ENCODE measurements around the gene HHATL. TPM values are rescaled to one million over a fixed set of nuclear protein-coding genes. Genes with fewer than 3 reads are reported as not detected.
A peak's percentile ranks its signal among the peaks of the same experiment; 100 is the strongest.

HHATL gene
- total and polyA plus RNA-seq, 7 donors: 37.0 to 276 (median 166) TPM

DNA sequence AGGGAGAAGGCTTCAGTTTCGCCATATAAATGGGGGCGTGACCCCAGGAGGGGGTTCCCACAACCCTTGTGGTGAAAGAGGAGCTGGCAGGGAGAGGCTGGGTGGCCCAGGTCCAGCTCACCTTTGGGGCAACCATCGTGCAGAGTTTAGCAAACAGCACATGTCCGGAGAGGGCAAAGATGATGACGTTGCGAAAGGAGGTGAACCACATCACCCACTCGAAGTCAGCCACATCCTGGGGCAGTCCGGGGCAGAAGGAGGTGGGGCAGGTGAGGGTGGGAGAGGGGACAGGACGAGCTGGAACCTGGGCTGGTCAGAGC lies 3.7 kb downstream of the HHATL start:
- peaks cover 35% of the 10 kb centered on the region for H3K4me1 ChIP-seq

DNA sequence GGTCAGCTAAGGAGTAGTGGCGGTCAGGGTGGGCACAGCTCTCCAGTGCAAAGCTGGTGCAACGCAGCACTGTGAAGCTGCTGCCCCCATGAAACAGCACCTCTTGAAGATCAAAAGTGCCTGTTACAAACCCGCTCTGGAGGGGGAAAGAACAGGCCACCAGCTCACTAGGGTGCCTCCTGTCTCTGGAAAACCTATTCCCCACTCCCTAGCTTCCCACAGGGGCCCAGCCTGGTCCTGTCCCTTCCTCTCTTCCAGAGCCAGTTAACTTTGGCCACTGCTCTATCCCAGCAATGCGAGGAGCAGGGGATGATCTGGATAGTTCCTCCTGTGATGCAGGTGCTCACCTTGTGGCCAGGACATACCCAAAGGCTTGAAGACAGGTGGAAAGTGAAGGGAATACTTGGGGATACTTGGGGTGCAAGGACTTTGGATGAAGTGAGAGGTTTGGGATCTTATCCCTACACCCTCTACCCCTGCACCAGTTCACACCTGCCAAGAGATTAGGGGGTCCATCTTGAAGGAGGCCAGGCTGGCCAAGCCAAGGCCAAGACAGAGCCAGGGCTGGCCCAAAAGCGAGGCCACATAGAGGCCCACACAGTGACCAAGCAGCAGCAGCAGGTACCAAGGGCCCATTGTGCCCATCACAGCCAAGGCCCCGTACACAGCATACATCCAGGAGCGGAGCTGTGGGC lies 4.2 kb downstream of the HHATL start:
- H3K9me3 ChIP-seq: no peaks in the 10 kb centered on the region
- ATAC-seq (no peak), DNase-seq (no peak)
- intact Hi-C loops (cut with DNase I): no loop called here
- peaks cover 32% of the 10 kb centered on the region for H3K4me1 ChIP-seq
- H3K4me3 ChIP-seq: peak overlapping the region; percentile 36
- H3K27me3 ChIP-seq (ENCODE audit: insufficient read depth in 3 of 3, low read length in 2 of 3): no peaks in the 10 kb centered on the region
- peaks cover 0 to 10% of the 10 kb centered on the region in 2 donors for H3K36me3 ChIP-seq (ENCODE audit: insufficient read depth in 1 of 2, low read depth in 1 of 2)
- 79 to 89% (median 85%) methylated on average over 7 of the region's 7 CpGs for WGBS, 3 donors
- H3K27ac ChIP-seq: peak overlapping the region; percentile 100
- no peak for TF ChIP-seq CTCF (IDR thresholded peaks at IDR 0.05)

More for the DNA sequence above, 3.7 kb downstream of the HHATL start:
- H3K27ac ChIP-seq: peak overlapping the region; percentile 100
- H3K36me3 ChIP-seq (ENCODE audit: insufficient read depth in 1 of 2, low read depth in 1 of 2): peaks cover 0 to 10% of the 10 kb centered on the region in 2 donors
- ATAC-seq: no peak
- H3K9me3 ChIP-seq: no peaks in the 10 kb centered on the region
- 57 to 73% (median 63%) methylated on average over 9 of the region's 9 CpGs for WGBS, 3 donors
- intact Hi-C loops (cut with DNase I): no loop called here
- DNase-seq: peak in 1 of 2 donors; percentile 69
- no peak for TF ChIP-seq CTCF (IDR thresholded peaks at IDR 0.05)
- no peaks in the 10 kb centered on the region for H3K27me3 ChIP-seq (ENCODE audit: insufficient read depth in 3 of 3, low read length in 2 of 3)
- peak overlapping the region; percentile 36 for H3K4me3 ChIP-seq

DNA sequence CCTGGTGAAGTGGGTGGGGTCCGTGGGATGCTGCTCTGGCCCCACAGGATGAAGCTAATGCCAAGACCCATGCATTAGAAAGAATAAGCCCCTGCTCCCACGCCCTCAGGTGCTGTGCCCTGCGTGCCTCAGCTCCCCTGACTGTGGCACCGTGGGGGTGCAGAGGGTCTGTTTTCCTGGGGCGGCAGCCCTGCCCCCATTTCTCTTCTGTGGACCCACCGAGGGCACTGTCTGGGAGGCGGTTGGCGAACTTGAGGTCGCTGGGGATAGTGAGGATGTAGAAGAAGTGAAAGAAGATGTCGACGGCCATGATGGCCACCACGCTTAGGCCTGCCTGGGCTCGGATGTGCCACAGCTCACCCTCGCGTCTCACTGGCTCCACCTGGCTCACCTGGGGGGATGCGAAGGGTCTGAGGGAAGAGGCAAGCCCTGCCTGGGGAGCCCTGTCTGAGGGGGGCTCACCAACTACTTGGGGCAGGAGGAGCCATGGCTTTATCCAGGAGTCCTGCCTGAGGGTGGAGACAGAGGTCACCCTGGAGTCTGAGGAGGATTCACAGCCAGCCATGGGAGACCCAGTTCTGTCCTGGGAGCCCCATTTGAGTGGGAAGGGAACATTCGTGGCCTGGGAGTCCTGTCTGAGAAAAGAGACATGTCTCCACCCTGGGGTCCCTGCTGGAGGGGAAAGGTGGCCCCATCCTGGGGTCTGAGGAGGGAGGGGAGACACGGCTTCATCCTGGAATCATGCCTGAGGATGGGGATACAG lies 5.1 kb downstream of the HHATL start:
- Histone ChIP-seq H3K27ac (peak overlapping the region; percentile 100), H3K4me1 (peaks cover 25% of the 10 kb centered on the region), H3K4me3 (no peak overlapping the region), H3K27me3 (ENCODE audit: insufficient read depth in 3 of 3, low read length in 2 of 3) (no peaks in the 10 kb centered on the region), H3K36me3 (ENCODE audit: insufficient read depth in 1 of 2, low read depth in 1 of 2) (peaks cover 0 to 16% of the 10 kb centered on the region in 2 donors), H3K9me3 (no peaks in the 10 kb centered on the region)
- TF ChIP-seq CTCF (IDR thresholded peaks at IDR 0.05): no peak
- intact Hi-C loops (cut with DNase I): no loop called here
- ATAC-seq (no peak), DNase-seq (peak in 1 of 2 donors; percentile 57)
- 85 to 88% (median 86%) methylated on average over 18 of the region's 18 CpGs for WGBS, 3 donors

DNA sequence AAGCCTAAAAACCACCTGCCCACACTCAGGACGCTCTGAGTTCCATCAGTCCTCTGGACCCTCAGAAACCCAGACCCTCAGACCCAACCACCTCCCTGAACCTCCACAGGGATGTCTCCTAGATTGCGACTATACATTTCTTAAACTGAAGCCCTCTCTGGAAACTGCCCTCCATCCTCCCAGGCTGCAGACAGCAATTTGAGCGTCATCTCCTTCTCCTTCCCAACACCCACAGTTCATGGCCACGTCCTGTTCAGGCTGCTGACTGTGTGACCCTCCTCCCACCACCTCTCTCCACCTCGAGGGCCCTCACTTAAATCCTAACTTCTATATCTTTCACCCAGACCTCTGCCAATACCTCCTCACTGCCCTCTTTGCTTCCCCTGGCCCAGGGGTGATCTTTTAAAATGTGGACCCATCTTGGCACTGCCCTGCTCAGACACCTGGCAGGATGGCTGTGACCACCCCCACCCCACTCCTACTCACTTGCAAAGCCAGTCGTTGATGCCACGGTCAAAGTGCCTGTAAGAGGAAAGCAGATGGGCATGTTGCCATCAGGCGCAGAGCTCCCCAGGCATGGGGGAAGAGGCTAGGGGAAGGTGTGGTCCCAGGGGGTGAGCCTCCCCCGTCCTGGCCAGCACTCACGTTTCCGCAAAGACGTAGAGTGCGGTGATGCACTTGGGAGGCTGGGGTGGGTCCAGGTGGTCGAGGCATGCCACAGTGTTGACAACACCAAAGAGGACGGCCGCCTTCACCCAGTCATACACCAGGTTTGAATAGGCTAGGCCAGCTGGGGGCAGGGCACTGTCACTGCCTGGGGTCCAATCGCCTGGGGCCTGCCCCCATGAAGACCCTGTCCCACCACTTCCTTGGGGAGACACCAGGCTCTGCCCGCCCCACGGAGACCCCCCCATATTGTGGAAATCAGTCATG lies 6.0 kb downstream of the HHATL start:
- peak in 1 of 2 donors; percentile 68 for DNase-seq
- no peak overlapping the region for H3K4me3 ChIP-seq
- peak overlapping the region; percentile 100 for H3K27ac ChIP-seq
- no peaks in the 10 kb centered on the region for H3K9me3 ChIP-seq
- no peaks in the 10 kb centered on the region for H3K27me3 ChIP-seq (ENCODE audit: insufficient read depth in 3 of 3, low read length in 2 of 3)
- no peak for ATAC-seq
- no peak for TF ChIP-seq CTCF (IDR thresholded peaks at IDR 0.05)
- WGBS, 3 donors: 68 to 72% (median 68%) methylated on average over 19 of the region's 19 CpGs
- peaks cover 25% of the 10 kb centered on the region for H3K4me1 ChIP-seq
- intact Hi-C loops (cut with DNase I): no loop called here
- peaks cover 0 to 24% of the 10 kb centered on the region in 2 donors for H3K36me3 ChIP-seq (ENCODE audit: insufficient read depth in 1 of 2, low read depth in 1 of 2)

Measured in psoas muscle (tissue), 8 donors.